Measurements from ENCODE around the gene BBS4.
A peak's percentile ranks its signal among the peaks of the same experiment; 100 is the strongest.

The BBS4 gene

DNA sequence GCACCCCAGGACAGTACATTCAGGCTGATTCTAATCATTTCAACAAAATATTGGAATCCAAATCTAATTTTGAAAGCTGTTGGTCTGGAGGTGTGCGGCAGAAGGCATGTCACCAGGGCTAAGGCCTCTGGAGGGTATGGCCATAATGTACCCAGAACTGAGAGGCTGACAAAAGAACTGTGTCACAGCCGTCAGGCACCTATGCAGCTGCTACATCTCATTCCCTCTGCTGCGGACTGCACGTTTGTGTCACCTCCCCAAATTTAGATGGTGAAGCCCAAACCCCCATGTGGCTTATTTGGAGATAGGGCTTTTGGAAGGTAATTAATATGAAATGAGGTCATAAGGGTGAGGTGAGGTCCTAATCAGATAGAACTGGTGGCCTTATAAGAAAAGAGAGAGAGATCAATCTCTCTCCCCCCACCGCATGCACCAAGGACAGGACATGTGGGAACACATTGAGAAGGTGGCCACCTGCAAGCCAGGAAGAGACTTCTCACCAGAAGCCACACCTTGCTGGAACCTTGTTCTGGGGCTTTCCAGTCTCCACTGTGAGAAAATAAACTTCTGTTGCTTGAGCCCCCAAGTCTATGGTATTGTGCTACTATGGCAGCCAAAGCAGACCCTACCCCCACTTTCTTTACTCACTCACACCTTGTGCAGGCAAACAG is 74.7 kb downstream of the BBS4 start:
- no peak for DNase-seq (ENCODE audit: low read depth in 1 of 2, low spot score in 1 of 2)

GRCh38 chr15:72764656-72765055 is 78.6 kb downstream of the BBS4 start:
- DNase-seq (ENCODE audit: low read depth in 1 of 2, low spot score in 1 of 2), result no peak

DNA sequence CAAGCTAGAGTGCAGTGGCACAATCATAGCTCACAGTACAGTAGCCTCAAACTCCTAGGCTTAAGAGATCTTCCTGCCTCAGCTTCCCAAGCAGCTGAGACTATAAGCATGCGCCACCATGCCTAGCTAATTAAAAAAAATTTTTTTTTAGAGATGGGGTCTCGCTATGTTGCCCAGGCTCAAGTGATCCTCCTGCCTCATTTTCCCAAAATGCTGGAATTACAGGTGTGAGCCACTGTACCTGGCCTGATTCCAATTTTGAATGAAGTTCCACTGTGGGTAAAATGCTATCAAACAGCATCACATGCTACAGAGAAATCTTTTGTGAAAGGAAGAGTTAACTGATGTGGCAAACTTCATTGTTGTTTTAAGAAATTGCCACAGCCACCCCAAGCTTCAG is 80.0 kb downstream of the BBS4 start:
- DNase-seq (ENCODE audit: low read depth in 1 of 2, low spot score in 1 of 2), result no peak

GRCh38 chr15:72766780-72767179 is 80.8 kb downstream of the BBS4 start:
- DNase-seq (ENCODE audit: low read depth in 1 of 2, low spot score in 1 of 2), result no peak

- no peak for DNase-seq (ENCODE audit: low read depth in 1 of 2, low spot score in 1 of 2)
Measured at GRCh38 chr15:72770673-72771328, 84.8 kb downstream of the BBS4 start.

GRCh38 chr15:72771329-72771725 is 85.3 kb downstream of the BBS4 start:
- no peak for DNase-seq (ENCODE audit: low read depth in 1 of 2, low spot score in 1 of 2)

DNA sequence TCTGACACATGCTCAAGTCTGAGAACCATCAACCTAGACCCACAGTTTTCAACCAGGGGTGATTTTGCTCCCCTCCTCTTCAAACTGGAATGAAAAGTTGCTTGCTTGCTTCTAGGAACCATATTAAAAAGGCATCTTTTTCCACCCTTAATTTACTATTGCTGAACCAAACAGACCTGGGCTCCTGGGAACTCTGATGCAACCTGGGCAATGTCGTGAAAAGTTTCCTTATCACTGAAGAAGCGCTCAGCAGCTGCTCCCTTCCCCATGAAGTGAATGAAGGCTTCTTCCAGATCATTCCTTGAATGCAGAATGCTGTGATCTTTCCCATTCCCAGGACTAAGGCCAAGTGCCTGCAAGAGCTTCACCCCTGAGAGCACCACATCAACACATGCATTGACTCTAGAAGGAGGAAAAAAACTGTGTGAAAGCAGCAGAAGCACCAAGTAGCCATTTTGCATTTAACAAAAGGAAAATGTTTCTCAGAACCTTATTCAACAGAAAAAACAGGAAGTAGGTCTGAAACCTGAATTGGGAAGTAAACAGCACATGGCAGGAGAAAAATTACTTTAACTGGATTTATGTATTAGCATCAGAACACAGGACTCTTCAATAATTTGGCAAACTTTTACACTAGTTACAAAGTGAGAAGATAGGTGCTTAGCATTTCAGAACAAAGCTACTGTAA is 88.8 kb downstream of the BBS4 start:
- no peak for DNase-seq (ENCODE audit: low read depth in 1 of 2, low spot score in 1 of 2)

GRCh38 chr15:72778796-72779195 is 92.8 kb downstream of the BBS4 start:
- DNase-seq (ENCODE audit: low read depth in 1 of 2, low spot score in 1 of 2), result no peak

- DNase-seq (ENCODE audit: low read depth in 1 of 2, low spot score in 1 of 2), result no peak
Measured at GRCh38 chr15:72781631-72782030, 95.6 kb downstream of the BBS4 start.

- no peak for DNase-seq (ENCODE audit: low read depth in 1 of 2, low spot score in 1 of 2)
Measured at GRCh38 chr15:72782274-72783003, 96.4 kb downstream of the BBS4 start.

GRCh38 chr15:72783004-72783639 is 97.1 kb downstream of the BBS4 start:
- peak in 1 of 2 donors; percentile 26 for DNase-seq (ENCODE audit: low read depth in 1 of 2, low spot score in 1 of 2)

- DNase-seq (ENCODE audit: low read depth in 1 of 2, low spot score in 1 of 2), result peak; percentile 94 to 95
Measured at GRCh38 chr15:72783640-72784455, 97.8 kb downstream of the BBS4 start, which contains the start of gene ADPGK. ADPGK (minus strand) TSS chr15:72783758; CDS start chr15:72783691, 67 bp downstream.

DNA sequence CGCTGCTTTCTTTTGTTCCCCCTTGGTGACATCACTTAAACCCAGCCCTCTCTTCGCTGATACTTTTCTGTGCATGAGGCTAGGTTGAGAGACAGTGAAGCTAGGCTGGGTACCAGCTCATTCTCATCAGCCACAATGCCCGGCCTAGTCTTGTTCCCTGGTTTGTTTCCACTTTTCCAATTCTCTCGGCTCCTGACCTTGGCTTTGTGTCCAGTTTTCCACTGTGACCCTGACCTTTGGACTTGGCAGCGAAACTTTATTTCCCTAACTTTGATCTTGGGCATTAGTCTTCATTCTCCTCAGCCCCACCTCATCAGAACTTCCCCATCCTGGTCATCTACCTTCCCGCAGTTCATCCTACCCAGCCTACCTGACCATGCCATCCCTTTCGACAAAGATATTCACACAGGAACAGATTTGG is 98.5 kb downstream of the BBS4 start:
- DNase-seq (ENCODE audit: low read depth in 1 of 2, low spot score in 1 of 2), result no peak

DNA sequence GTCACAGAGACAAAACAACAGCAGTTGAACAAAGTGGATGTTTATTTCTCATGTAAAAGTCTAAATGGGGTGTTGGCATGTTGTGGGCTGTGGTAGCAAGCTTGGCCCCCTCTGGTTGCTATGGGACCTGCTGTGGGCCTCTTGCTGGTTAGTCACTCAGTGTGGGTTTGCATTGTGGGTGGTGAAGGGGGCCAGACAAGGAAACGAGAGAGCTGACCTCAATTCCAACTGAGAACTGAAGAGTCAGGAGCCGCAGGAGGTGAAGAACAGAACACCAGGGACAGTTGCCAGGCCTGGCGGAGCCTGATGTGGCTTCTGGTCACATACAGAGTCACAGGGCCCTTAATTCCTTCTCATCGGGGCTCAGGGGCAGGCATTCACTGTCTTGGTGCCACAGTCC is 99.4 kb downstream of the BBS4 start:
- no peak for DNase-seq (ENCODE audit: low read depth in 1 of 2, low spot score in 1 of 2)

- DNase-seq (ENCODE audit: low read depth in 1 of 2, low spot score in 1 of 2), result no peak
Measured at GRCh38 chr15:72785841-72786240, 99.8 kb downstream of the BBS4 start.

DNA sequence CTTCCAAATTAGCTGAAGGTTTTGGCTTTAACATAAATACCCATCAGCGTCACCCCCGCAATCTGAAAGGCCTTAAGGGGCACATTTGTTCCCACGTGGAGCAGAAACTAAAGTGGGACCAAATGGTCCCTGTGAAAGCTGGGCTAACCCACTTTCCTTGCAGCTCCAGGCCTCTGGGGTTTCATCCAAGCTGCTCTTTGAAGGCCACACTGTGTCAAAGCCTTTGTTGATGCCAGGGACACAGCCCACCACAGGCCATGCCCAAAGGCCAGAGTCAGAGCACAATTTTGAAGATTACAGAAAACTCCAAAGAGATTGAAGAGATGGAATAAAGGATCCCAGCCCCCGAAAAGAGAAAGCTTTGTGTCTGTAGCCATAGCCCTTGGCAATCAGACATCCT is 100.2 kb downstream of the BBS4 start:
- no peak for DNase-seq (ENCODE audit: low read depth in 1 of 2, low spot score in 1 of 2)

DNA sequence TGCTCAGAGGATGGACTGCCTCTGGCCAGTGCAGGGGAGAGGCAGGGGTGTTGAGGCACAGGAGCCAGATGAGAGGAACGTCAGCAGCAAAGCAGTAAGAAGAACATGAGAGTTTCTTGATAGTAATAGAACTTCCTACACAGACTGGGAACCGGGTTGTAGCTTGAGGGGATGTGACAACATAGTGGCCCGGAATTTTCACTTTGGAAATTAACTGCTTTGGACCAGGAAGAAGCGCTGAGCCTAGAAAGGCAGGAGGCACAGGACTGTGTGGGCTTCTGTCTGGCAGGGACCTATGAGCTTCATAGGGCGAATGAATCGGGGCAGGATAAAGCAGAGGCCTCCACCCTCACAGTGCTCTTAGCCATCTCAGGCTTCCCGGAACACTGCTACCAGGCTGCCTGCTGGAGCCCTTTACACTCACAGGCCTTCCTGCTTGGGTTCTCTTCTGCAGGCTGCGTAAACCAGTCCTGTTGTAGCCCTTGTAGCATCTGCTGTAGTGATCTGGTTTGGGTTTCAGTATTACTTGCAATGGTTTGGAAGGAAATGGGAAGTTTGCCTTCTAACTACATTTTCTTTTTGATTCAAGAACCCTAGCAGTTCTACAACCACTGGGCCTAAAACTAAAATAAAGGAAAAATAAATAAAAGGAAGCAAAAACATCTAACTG is 100.8 kb downstream of the BBS4 start:
- no peak for DNase-seq (ENCODE audit: low read depth in 1 of 2, low spot score in 1 of 2)

- DNase-seq (ENCODE audit: low read depth in 1 of 2, low spot score in 1 of 2), result no peak
Measured at GRCh38 chr15:72787526-72787925, 101.5 kb downstream of the BBS4 start.

Data from stimulated activated CD4-positive, alpha-beta T cell treated with anti-CD3 and anti-CD28 coated beads, Interleukin-15, amount 100 ng/mL, for 1 hour (primary cell).